A549 (cell line): ENCODE data around the gene ASPN. TPM values are rescaled to one million over a fixed set of nuclear protein-coding genes. Genes with fewer than 3 reads are reported as not detected.
A peak's percentile ranks its signal among the peaks of the same experiment; 100 is the strongest.

Source experiments
- ATAC-seq, 2 experiments: fragments of 200-7000 bp in 1 of 2; fragments of >200 bp in 1 of 2; cut with Nextera tagmentation in 1 of 2; cut with Tn5 transposase in 1 of 2; 3 replicates each; pipeline versions ENCODE4 v1.8.0 to v1.9.1; 2018 to 2020; ENCODE audit warnings: mild to moderate bottlenecking in 1 of 2, moderate library complexity in 1 of 2
- CTCF ChIA-PET: fragments of 300-600 bp; sonication (Branson Sonifier 250); formaldehyde crosslinking; extraction: SDS; loops from one replicate; lab custom pipeline; 2021; ENCODE audit warnings: antibody characterized with exemption, inconsistent platforms; lab: Yijun Ruan, JAX
- POLR2A ChIA-PET: fragments of 350-600 bp; formaldehyde crosslinking; extraction: SDS; loops from one replicate; lab custom pipeline; 2021; ENCODE audit warnings: antibody characterized with exemption, inconsistent platforms; lab: Yijun Ruan, JAX
- DNase-seq, 2 experiments: peaks; one replicate each; pipeline versions ENCODE4 v3.0.0 to v3.0.0-alpha.2; 2011 to 2016; ENCODE audit warnings: low read depth in 1 of 2, low spot score in 1 of 2
- FAIRE-seq: peaks from 2 replicates; lab custom pipeline; 2011; peaks lifted over from hg19 to GRCh38; lab: Jason Lieb, UNC
- H3K27ac ChIP-seq, 2 experiments: fragments of >200 bp; sonication (Bioruptor Twin); formaldehyde crosslinking; 3 replicates each; pipeline ENCODE4 v1.5.1; 2016 to 2017
- H3K4me1 ChIP-seq: fragments of >200 bp; sonication (Bioruptor Twin); formaldehyde crosslinking; 3 replicates; pipeline ENCODE4 v1.6.1; 2016
- H3K4me2 ChIP-seq: fragments of >200 bp; sonication (Bioruptor Twin); formaldehyde crosslinking; 3 replicates; pipeline ENCODE4 v1.6.1; 2016
- H3K4me3 ChIP-seq: fragments of >200 bp; sonication (Bioruptor Twin); formaldehyde crosslinking; 3 replicates; pipeline ENCODE4 v1.5.1; 2016
- H3K9me3 ChIP-seq: fragments of >200 bp; sonication (Bioruptor Twin); formaldehyde crosslinking; 3 replicates; pipeline ENCODE4 v1.6.1; 2016
- CBX2 ChIP-seq: fragments of 200-600 bp; sonication (generic); IDR thresholded peaks from 2 replicates; pipeline ENCODE4 v1.6.1; 2016; ENCODE audit warnings: low read depth, mild to moderate bottlenecking, borderline replicate concordance
- CEBPB ChIP-seq, 2 experiments: fragments of >200 bp in 1 of 2; sonication (Bioruptor Twin) in 1 of 2; formaldehyde crosslinking in 1 of 2; IDR thresholded peaks; 2 replicates each; pipeline ENCODE4 v1.6.1; 2012 to 2016
- CHD2 ChIP-seq: fragments of 150-350 bp; IDR thresholded peaks from 2 replicates; pipeline ENCODE4 v1.6.1; 2014; ENCODE audit warnings: low read length; ENCODE audit not compliant: partially characterized antibody
- CHD4 ChIP-seq: fragments of 200-600 bp; sonication (generic); IDR thresholded peaks from 2 replicates; pipeline ENCODE4 v1.6.1; 2016; ENCODE audit warnings: antibody characterized with exemption, mild to moderate bottlenecking, borderline replicate concordance
- ESRRA ChIP-seq: fragments of 150-350 bp; IDR thresholded peaks from 2 replicates; pipeline ENCODE4 v1.6.1; 2014; ENCODE audit warnings: mild to moderate bottlenecking, low read length, borderline replicate concordance
- FOSB ChIP-seq: fragments of 250-450 bp; sonication (Bioruptor Pico); IDR thresholded peaks from 2 replicates; pipeline ENCODE4 v1.5.0; 2020; ENCODE audit warnings: mild to moderate bottlenecking, moderate library complexity
- FOSL2 ChIP-seq, 2 experiments: fragments of 450-650 bp in 1 of 2; fragments of >200 bp in 1 of 2; sonication (Bioruptor Twin) in 1 of 2; formaldehyde crosslinking; IDR thresholded peaks; 2 replicates each; pipeline versions ENCODE4 v1.5.0 to v1.6.1; 2016 to 2020; ENCODE audit warnings: mild to moderate bottlenecking in 1 of 2, moderate library complexity in 1 of 2
- HEYL ChIP-seq: fragments of 250-450 bp; sonication (Bioruptor Pico); IDR thresholded peaks from 2 replicates; pipeline ENCODE4 v1.8.0; 2021; ENCODE audit warnings: mild to moderate bottlenecking, moderate library complexity
- KDM1A ChIP-seq: fragments of 200-600 bp; sonication (generic); IDR thresholded peaks from 2 replicates; pipeline ENCODE4 v1.6.1; 2016; ENCODE audit warnings: low read depth, mild to moderate bottlenecking
- MAFK ChIP-seq: fragments of 450-650 bp; IDR thresholded peaks from 2 replicates; pipeline ENCODE4 v1.6.1; 2014; ENCODE audit not compliant: partially characterized antibody
- NFE2L2 ChIP-seq: fragments of 150-350 bp; conservative IDR thresholded peaks from 2 replicates; pipeline ENCODE4 v1.6.1; 2014; ENCODE audit warnings: low read length
- RAD21 ChIP-seq, 2 experiments: fragments of >200 bp in 1 of 2; sonication (Bioruptor Twin) in 1 of 2; formaldehyde crosslinking in 1 of 2; IDR thresholded peaks in 1 of 2; conservative IDR thresholded peaks in 1 of 2; 2 replicates in 1 of 2; 3 replicates in 1 of 2; pipeline ENCODE4 v1.6.1; 2012 to 2018; ENCODE audit warnings: inconsistent platforms in 1 of 2
- RNF2 ChIP-seq: fragments of 200-600 bp; sonication (generic); IDR thresholded peaks from 2 replicates; pipeline ENCODE4 v1.6.1; 2016; ENCODE audit warnings: low read depth, mild to moderate bottlenecking, antibody characterized with exemption, moderate library complexity, borderline replicate concordance
- TFCP2L1 ChIP-seq: fragments of 250-450 bp; sonication (Bioruptor Pico); IDR thresholded peaks from 2 replicates; pipeline ENCODE4 v1.5.0; 2021; ENCODE audit warnings: mild to moderate bottlenecking
- TP53 ChIP-seq: fragments of 250-450 bp; sonication (Bioruptor Pico); IDR thresholded peaks from 2 replicates; pipeline ENCODE4 v1.5.0; 2021; ENCODE audit warnings: mild to moderate bottlenecking, moderate library complexity
- ZC3H11A ChIP-seq: fragments of 450-650 bp; IDR thresholded peaks from 2 replicates; pipeline ENCODE4 v1.6.1; 2014; ENCODE audit warnings: antibody characterized with exemption, mild to moderate bottlenecking
- ZNF302 ChIP-seq: fragments of 250-450 bp; sonication (Bioruptor Pico); IDR thresholded peaks from 2 replicates; pipeline ENCODE4 v1.9.0; 2021; ENCODE audit warnings: inconsistent platforms, mild to moderate bottlenecking, moderate library complexity
- WGBS: methylation state at CpG from one replicate; pipeline ENCODE4 v1.1.6; 2017; ENCODE audit errors: missing lambda C conversion rate; 5-methylcytosine and 5-hydroxymethylcytosine counted together
- polyA plus RNA-seq, 4 experiments: library from polyadenylated mRNA; depleted of rRNA in 3 of 4; stranded (reverse); fragments of >200 nt; fragmentation: RNase III in 1 of 4; extraction: RNeasy Plus Mini Kit Qiagen cat#74134 plus additional on column Dnase treatment in 1 of 4; gene quantifications; 2 replicates in 3 of 4; 3 replicates in 1 of 4; pipeline ENCODE4 v1.2.3, GENCODE V29; 2011 to 2017
- TF ChIP-seq, protein P1 (sequence below): fragments of 150-350 bp; IDR thresholded peaks from 2 replicates; pipeline ENCODE4 v1.6.1; 2014; ENCODE audit warnings: low read depth, mild to moderate bottlenecking, low read length
- TF ChIP-seq, protein P2 (sequence below): IDR thresholded peaks from 2 replicates; pipeline ENCODE4 v1.6.1; 2012
- TF ChIP-seq, protein P3 (sequence below): fragments of >200 bp; sonication (Bioruptor Twin); formaldehyde crosslinking; IDR thresholded peaks from 3 replicates; pipeline ENCODE4 v1.5.1; 2016

The ASPN gene
- polyA plus RNA-seq, 2 of the 4 experiments (the other 2 are of a cell fraction) = not detected

DNA sequence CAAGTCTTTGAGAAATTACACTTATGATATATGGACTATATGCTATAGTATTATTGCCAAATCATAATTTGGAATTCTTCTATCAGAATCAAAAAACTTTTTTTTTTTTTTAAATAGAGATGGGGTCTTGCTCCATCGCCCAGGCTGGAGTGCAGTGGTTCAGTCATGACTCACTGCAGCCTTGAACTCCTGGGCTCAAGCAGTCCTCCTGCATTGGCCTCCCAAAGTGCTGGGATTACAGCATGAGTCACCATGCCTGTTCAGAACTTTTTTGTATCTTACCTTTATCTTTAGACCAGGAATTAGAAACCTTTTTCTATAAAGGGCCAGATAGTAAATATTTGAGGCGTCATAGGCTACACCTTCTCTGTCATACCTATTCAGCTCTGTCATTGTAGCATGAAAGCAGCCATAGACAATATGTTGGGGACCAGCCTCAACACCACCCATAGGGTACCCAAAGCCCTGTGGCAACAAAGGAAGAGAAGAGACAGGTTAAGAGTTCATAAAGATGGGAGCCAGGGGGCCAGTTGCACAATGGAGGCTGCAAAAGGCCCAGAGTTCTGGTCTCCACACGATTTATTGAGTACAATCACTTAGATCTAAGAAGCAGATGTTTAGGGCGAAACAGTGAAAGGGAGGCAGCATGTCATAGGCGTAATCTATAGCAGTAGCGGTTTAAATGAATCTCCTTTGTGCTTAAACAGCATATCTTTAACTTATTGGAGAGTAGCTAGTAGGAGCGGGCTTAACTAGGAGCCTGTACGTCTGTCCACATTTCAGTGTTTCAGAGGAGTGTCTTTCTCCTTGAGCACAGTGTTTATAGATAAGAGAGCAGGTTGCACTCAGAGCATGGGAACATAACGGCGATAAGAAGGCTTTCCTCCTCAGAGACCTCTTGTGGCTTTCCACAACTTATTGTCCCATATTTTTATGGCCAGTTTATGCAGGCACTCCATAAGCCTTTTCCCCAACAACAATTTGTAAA is 41.0 kb upstream of the ASPN start:
- 86% methylated on average over 10 of the region's 10 CpGs for WGBS
- ChIA-PET POLR2A (interaction anchor here (0.6 kb wide), 1 partner anchor 286 kb away, joined by 5 read pairs; no protein-coding TSS in a partner anchor), CTCF (interaction anchor here (2.2 kb wide), 1 partner anchor 383 kb away, joined by 5 read pairs; no protein-coding TSS in a partner anchor)

DNA sequence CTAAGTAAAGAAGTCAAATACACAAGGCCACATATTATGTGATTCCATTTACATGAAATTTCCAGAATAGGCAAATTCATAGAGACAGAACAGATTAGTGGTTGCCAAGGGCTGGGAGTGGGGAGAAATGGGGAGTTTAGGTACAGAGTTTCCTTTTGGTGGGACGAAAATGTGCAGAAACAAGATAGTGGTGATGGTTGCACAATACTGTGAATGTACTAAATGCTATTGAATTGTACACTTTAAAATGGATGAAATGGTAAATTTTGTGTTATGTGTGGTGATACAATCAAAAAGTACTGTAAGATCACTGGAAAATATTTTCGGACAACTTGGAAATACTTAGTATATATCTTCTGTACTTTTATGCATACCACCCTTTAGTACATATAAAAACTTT is 38.5 kb upstream of the ASPN start:
- no peak for ATAC-seq
- Histone ChIP-seq H3K9me3 (no peaks in the 10 kb centered on the region), H3K4me2 (no peak overlapping the region), H3K4me1 (no peaks in the 10 kb centered on the region), H3K27ac (no peak overlapping the region), H3K4me3 (no peak overlapping the region)
- no peak for TF ChIP-seq KDM1A
- no peak for TF ChIP-seq CHD2
- TF ChIP-seq RAD21 (conservative IDR thresholded peaks at IDR 0.05 in 1 of 2, IDR thresholded peaks at IDR 0.05 in 1 of 2) = no peak
- no peak for TF ChIP-seq TFCP2L1
- TF ChIP-seq CHD4 = no peak
- TF ChIP-seq TP53 (CRISPR knock-in tag) = no peak
- TF ChIP-seq ZNF302 (CRISPR knock-in tag) = no peak
- TF ChIP-seq CEBPB (IDR thresholded peaks at IDR 0.05) = no peak
- TF ChIP-seq, protein P1, sequence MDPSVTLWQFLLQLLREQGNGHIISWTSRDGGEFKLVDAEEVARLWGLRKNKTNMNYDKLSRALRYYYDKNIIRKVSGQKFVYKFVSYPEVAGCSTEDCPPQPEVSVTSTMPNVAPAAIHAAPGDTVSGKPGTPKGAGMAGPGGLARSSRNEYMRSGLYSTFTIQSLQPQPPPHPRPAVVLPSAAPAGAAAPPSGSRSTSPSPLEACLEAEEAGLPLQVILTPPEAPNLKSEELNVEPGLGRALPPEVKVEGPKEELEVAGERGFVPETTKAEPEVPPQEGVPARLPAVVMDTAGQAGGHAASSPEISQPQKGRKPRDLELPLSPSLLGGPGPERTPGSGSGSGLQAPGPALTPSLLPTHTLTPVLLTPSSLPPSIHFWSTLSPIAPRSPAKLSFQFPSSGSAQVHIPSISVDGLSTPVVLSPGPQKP = no peak
- TF ChIP-seq NFE2L2 = no peak
- TF ChIP-seq, protein P2, sequence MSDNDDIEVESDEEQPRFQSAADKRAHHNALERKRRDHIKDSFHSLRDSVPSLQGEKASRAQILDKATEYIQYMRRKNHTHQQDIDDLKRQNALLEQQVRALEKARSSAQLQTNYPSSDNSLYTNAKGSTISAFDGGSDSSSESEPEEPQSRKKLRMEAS = no peak
- no peak for TF ChIP-seq ZC3H11A
- TF ChIP-seq, protein P3, sequence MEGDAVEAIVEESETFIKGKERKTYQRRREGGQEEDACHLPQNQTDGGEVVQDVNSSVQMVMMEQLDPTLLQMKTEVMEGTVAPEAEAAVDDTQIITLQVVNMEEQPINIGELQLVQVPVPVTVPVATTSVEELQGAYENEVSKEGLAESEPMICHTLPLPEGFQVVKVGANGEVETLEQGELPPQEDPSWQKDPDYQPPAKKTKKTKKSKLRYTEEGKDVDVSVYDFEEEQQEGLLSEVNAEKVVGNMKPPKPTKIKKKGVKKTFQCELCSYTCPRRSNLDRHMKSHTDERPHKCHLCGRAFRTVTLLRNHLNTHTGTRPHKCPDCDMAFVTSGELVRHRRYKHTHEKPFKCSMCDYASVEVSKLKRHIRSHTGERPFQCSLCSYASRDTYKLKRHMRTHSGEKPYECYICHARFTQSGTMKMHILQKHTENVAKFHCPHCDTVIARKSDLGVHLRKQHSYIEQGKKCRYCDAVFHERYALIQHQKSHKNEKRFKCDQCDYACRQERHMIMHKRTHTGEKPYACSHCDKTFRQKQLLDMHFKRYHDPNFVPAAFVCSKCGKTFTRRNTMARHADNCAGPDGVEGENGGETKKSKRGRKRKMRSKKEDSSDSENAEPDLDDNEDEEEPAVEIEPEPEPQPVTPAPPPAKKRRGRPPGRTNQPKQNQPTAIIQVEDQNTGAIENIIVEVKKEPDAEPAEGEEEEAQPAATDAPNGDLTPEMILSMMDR = no peak
- TF ChIP-seq ESRRA = no peak
- no peak for TF ChIP-seq CBX2
- no peak for TF ChIP-seq FOSB (CRISPR knock-in tag)
- no peak for TF ChIP-seq RNF2
- TF ChIP-seq HEYL (CRISPR knock-in tag) = no peak
- FAIRE-seq = no peak
- ChIA-PET CTCF (no interaction called here), POLR2A (no interaction called here)
- DNase-seq = no peak
- WGBS = 80% methylated on average over 2 of the region's 2 CpGs

More for the DNA sequence above, 41.0 kb upstream of the ASPN start:
- Histone ChIP-seq H3K4me1 (no peaks in the 10 kb centered on the region), H3K4me2 (no peak overlapping the region), H3K4me3 (no peak overlapping the region), H3K27ac (no peak overlapping the region), H3K9me3 (no peaks in the 10 kb centered on the region)
- FAIRE-seq (no peak), ATAC-seq (no peak), DNase-seq (no peak)
- TF ChIP-seq FOSL2 (IDR thresholded peaks at IDR 0.05) = no peak
- TF ChIP-seq FOSL2 (CRISPR knock-in tag; IDR thresholded peaks at IDR 0.05) = peak; percentile 29; the same call in 1 of the 2 replicates
- no peak for TF ChIP-seq MAFK
